K562 (cell line): Measurements from ENCODE around the gene GYG1. TPM values are rescaled to one million over a fixed set of nuclear protein-coding genes. Genes with fewer than 3 reads are reported as not detected.

Experiments
- ATAC-seq: fragments of 200-7000 bp; cut with Tn5 transposase; 3 replicates; pipeline ENCODE4 v1.9.1; 2020; ENCODE audit warnings: moderate library complexity
- BruUV-seq: library from RNA; stranded (reverse); fragments of 400-500 nt; replicated peaks from 2 replicates; lab custom pipeline; 2021; lab: Mats Ljungman, UMichigan
- CTCF ChIA-PET: fragments of 300-600 bp; formaldehyde crosslinking; extraction: SDS; loops from one replicate; lab custom pipeline; 2021; ENCODE audit warnings: low intra/inter-chr PET ratio; lab: Yijun Ruan, JAX
- POLR2A ChIA-PET: fragments of 300-600, 350-650 bp; sonication (Branson Sonifier 250); formaldehyde crosslinking; extraction: SDS; loops from one replicate; lab custom pipeline; 2021; ENCODE audit warnings: antibody characterized with exemption, inconsistent platforms; lab: Yijun Ruan, JAX
- DNase-seq, 4 experiments: peaks; one replicate each; pipeline versions ENCODE4 v3.0.0 to v3.0.0-alpha.2; 2011 to 2018; ENCODE audit warnings: low spot score in 3 of 4, mixed read lengths in 3 of 4; ENCODE audit errors: extremely low read depth in 1 of 4
- FAIRE-seq: peaks from 2 replicates; lab custom pipeline; 2011; peaks lifted over from hg19 to GRCh38; lab: Jason Lieb, UNC
- H2AFZ ChIP-seq: 2 replicates; pipeline ENCODE4 v1.6.0; 2011; ENCODE audit warnings: low read depth, low read length, control low read depth, inconsistent platforms
- H3K27ac ChIP-seq: fragments of 200-600 bp; 3 replicates; pipeline ENCODE4 v1.8.0; 2011; ENCODE audit warnings: low read depth, mild to moderate bottlenecking, control low read depth, inconsistent platforms, low read length, moderate library complexity, mixed read lengths; ENCODE audit errors: extremely low read depth
- H3K27me3 ChIP-seq, 2 experiments: fragments of 300-600 bp in 1 of 2; 2 replicates in 1 of 2; 3 replicates in 1 of 2; pipeline versions ENCODE4 v1.6.0 to v1.8.0; 2011; ENCODE audit warnings: inconsistent platforms in 2 of 2, low read length in 2 of 2, mild to moderate bottlenecking in 1 of 2, mixed read lengths in 1 of 2, moderate library complexity in 1 of 2; ENCODE audit not compliant: control insufficient read depth in 2 of 2, insufficient read depth in 2 of 2
- H3K36me3 ChIP-seq: fragments of 300-600 bp; 3 replicates; pipeline ENCODE4 v1.8.0; 2011; ENCODE audit warnings: mild to moderate bottlenecking, low read length, inconsistent platforms; ENCODE audit not compliant: control insufficient read depth, insufficient read depth
- H3K4me1 ChIP-seq, 2 experiments: fragments of 200-600 bp in 1 of 2; replicated peaks in 1 of 2; 2 replicates in 1 of 2; 3 replicates in 1 of 2; pipeline versions ENCODE4 v1.5.1 to v1.8.0; 2011; ENCODE audit warnings: inconsistent platforms in 2 of 2, low read length in 2 of 2, mild to moderate bottlenecking in 1 of 2, mixed read lengths in 1 of 2, moderate library complexity in 1 of 2; ENCODE audit not compliant: control insufficient read depth in 2 of 2, insufficient read depth in 2 of 2
- H3K4me2 ChIP-seq: 2 replicates; pipeline ENCODE4 v1.6.1; 2011; ENCODE audit warnings: low read length, control low read depth, inconsistent platforms, mixed read lengths; ENCODE audit not compliant: insufficient read depth
- H3K4me3 ChIP-seq: fragments of 200-600 bp; sonication (generic), shearing (Covaris generic); 2 replicates; pipeline ENCODE4 v1.5.1; 2016; ENCODE audit warnings: control low read depth, inconsistent platforms
- H3K79me2 ChIP-seq: fragments of 200-600 bp; 3 replicates; pipeline ENCODE4 v1.8.0; 2011; ENCODE audit warnings: low read length, inconsistent platforms; ENCODE audit not compliant: control insufficient read depth, insufficient read depth
- H3K9ac ChIP-seq, 2 experiments: 2 replicates each; pipeline versions ENCODE4 v1.6.0 to v1.6.1; 2011; ENCODE audit warnings: low read depth in 2 of 2, low read length in 2 of 2, control low read depth in 1 of 2, inconsistent platforms in 1 of 2, mild to moderate bottlenecking in 1 of 2, mixed read lengths in 1 of 2; ENCODE audit not compliant: insufficient read depth in 1 of 2
- H3K9me1 ChIP-seq: one replicate; pipeline ENCODE4 v1.6.0; 2011; ENCODE audit warnings: inconsistent platforms, mild to moderate bottlenecking, low read length, moderate library complexity; ENCODE audit not compliant: control insufficient read depth, insufficient read depth
- H3K9me3 ChIP-seq: replicated peaks from 2 replicates; pipeline ENCODE4 v1.5.1; 2011; ENCODE audit warnings: low read depth, low read length, inconsistent platforms; ENCODE audit not compliant: control insufficient read depth, insufficient read depth
- H4K20me1 ChIP-seq: replicated peaks from 2 replicates; pipeline ENCODE4 v1.6.1; 2011; ENCODE audit warnings: low read length, inconsistent platforms, mixed read lengths; ENCODE audit not compliant: control insufficient read depth, insufficient read depth
- CHD1 ChIP-seq: fragments of 200-600 bp; sonication (generic); IDR thresholded peaks from one replicate; pipeline ENCODE4 v1.6.1; 2012; ENCODE audit warnings: mild to moderate bottlenecking, moderate library complexity, low read length, inconsistent platforms
- ETS2 ChIP-seq: IDR thresholded peaks from 2 replicates; pipeline ENCODE4 v1.6.1; 2016; ENCODE audit warnings: borderline replicate concordance, missing genetic modification characterization, mild to moderate bottlenecking, moderate library complexity, missing compliant biosample characterization; ENCODE audit not compliant: poor library complexity, severe bottlenecking
- MAFK ChIP-seq: IDR thresholded peaks from 2 replicates; pipeline ENCODE4 v1.6.1; 2011; ENCODE audit warnings: low read length, improper control_type of control experiment
- NCOA2 ChIP-seq, 2 experiments: fragments of 450-650 bp; IDR thresholded peaks; 2 replicates each; pipeline ENCODE4 v1.6.1; 2018; ENCODE audit warnings: mild to moderate bottlenecking in 2 of 2, moderate library complexity in 1 of 2; ENCODE audit not compliant: partially characterized antibody in 2 of 2
- RFX5 ChIP-seq: IDR thresholded peaks from 2 replicates; pipeline ENCODE4 v1.6.1; 2011; ENCODE audit warnings: low read depth, mild to moderate bottlenecking, improper control_type of control experiment, low read length
- TAF1 ChIP-seq: IDR thresholded peaks from 2 replicates; pipeline ENCODE4 v1.6.1; 2011; ENCODE audit warnings: mild to moderate bottlenecking, low read length, moderate library complexity; ENCODE audit not compliant: insufficient read depth, control insufficient read depth, severe bottlenecking; ENCODE audit errors: extremely low read depth
- TBP ChIP-seq: optimal IDR thresholded peaks from 2 replicates; pipeline ENCODE3; 2011; ENCODE audit warnings: low read depth, low read length, improper control_type of control experiment
- ZNF354B ChIP-seq: fragments of 250-450 bp; sonication (Bioruptor Pico); IDR thresholded peaks from 2 replicates; pipeline ENCODE4 v1.4.0; 2020
- ZNF77 ChIP-seq: fragments of 250-450 bp; sonication (Bioruptor Pico); IDR thresholded peaks from 2 replicates; pipeline ENCODE4 v1.5.0; 2020
- ZNF79 ChIP-seq: fragments of 250-450 bp; sonication (Bioruptor Pico); IDR thresholded peaks from 2 replicates; pipeline ENCODE4 v1.4.0; 2020; ENCODE audit warnings: low read depth, mild to moderate bottlenecking, moderate library complexity
- WGBS: fragments of 100-300 bp; shearing (Covaris generic); methylation state at CpG from one replicate; pipeline ENCODE4 v1.1.6; 2016; ENCODE audit warnings: low coverage, mixed read lengths; ENCODE audit not compliant: insufficient coverage; ENCODE audit errors: missing lambda C conversion rate; 5-methylcytosine and 5-hydroxymethylcytosine counted together
- in situ Hi-C: fragments of 300-500 bp; cut with MboI; formaldehyde crosslinking; loops from 4 replicates; pipeline ENCODE4 v1.15.0; 2018; ENCODE audit warnings: inconsistent platforms, mixed read lengths
- intact Hi-C: fragments of 100-400 bp; cut with micrococcal nuclease; formaldehyde crosslinking; loops from 2 replicates; pipeline ENCODE4 v1.14.2; 2022
- polyA plus RNA-seq, 8 experiments: library from polyadenylated mRNA; depleted of rRNA in 4 of 8; stranded (reverse) in 5 of 8; unstranded in 3 of 8; fragments of >200 nt; fragmentation: Nextera tagmentation in 2 of 8; fragmentation: Illumina TruSeq in 1 of 8; extraction: Ambion mirVana in 2 of 8; extraction: Trizol in 1 of 8; gene quantifications; 2 replicates each; pipeline versions ENCODE4 v1.2.1 to v1.2.3, GENCODE V29; 2011 to 2014; ENCODE audit warnings: inconsistent platforms in 1 of 8, missing spikeins in 1 of 8
- total RNA-seq, 7 experiments: library from RNA; depleted of rRNA in 6 of 7; stranded (reverse); fragments of >200 nt in 6 of 7; fragmentation: Illumina TruSeq in 2 of 7; extraction: Trizol in 2 of 7; gene quantifications; 2 replicates each; pipeline versions ENCODE4 v1.2.1 to v1.2.3, GENCODE V29; 2011 to 2021; ENCODE audit warnings: low replicate concordance in 1 of 7
- TF ChIP-seq, protein P1 (sequence below), 2 experiments: fragments of 450-650 bp; conservative IDR thresholded peaks; 2 replicates each; pipeline ENCODE4 v1.6.1; 2017; ENCODE audit warnings: mild to moderate bottlenecking in 2 of 2, moderate library complexity in 2 of 2
- TF ChIP-seq, protein P2 (sequence below): sonication (generic); formaldehyde crosslinking; IDR thresholded peaks from 2 replicates; pipeline ENCODE4 v1.9.0; 2022; ENCODE audit warnings: mild to moderate bottlenecking, missing genetic modification reagents

The GYG1 gene
- total and polyA plus RNA-seq, 9 of the 15 experiments (the other 6 are each of a cell fraction or from before 2014, with no cell fraction given) = 14.6 to 38.4 (median 24.6) TPM

DNA sequence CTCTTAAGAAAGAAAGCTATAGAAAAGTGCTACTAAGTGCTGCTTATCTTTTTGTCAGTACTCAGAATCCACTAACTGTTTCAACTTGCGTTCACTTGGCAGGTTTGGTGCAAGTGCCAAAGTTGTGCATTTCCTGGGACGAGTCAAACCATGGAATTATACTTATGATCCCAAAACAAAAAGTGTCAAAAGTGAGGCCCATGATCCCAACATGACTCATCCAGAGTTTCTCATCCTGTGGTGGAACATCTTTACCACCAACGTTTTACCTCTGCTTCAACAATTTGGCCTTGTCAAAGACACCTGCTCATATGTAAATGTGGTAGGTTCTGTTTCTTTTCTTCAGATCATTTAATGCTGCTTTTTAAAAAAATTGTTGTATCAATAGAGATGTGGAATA lies 32.6 kb downstream of the GYG1 start:
- H3K9me3 ChIP-seq = no peaks in the 10 kb centered on the region
- no peak overlapping the region for H3K9ac ChIP-seq
- no peak overlapping the region for H2AFZ ChIP-seq
- intact Hi-C loops = no loop called here
- DNase-seq (no peak), ATAC-seq (no peak), FAIRE-seq (no peak)
- H3K4me1 ChIP-seq = no peaks in the 10 kb centered on the region
- H3K4me2 ChIP-seq = no peak overlapping the region
- WGBS = 56% methylated on average over 3 of the region's 3 CpGs
- CTCF ChIA-PET = no interaction called here
- TF ChIP-seq, protein P1, sequence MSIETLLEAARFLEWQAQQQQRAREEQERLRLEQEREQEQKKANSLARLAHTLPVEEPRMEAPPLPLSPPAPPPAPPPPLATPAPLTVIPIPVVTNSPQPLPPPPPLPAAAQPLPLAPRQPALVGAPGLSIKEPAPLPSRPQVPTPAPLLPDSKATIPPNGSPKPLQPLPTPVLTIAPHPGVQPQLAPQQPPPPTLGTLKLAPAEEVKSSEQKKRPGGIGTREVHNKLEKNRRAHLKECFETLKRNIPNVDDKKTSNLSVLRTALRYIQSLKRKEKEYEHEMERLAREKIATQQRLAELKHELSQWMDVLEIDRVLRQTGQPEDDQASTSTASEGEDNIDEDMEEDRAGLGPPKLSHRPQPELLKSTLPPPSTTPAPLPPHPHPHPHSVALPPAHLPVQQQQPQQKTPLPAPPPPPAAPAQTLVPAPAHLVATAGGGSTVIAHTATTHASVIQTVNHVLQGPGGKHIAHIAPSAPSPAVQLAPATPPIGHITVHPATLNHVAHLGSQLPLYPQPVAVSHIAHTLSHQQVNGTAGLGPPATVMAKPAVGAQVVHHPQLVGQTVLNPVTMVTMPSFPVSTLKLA (conservative IDR thresholded peaks at IDR 0.05) = no peak
- TF ChIP-seq ETS2 (tag) (no peak), ZNF354B (CRISPR knock-in tag) (no peak), MAFK (no peak), ZNF79 (CRISPR knock-in tag) (no peak), TAF1 (no peak), TBP (no peak), ZNF77 (CRISPR knock-in tag) (no peak), RFX5 (no peak), CHD1 (no peak), NCOA2 (IDR thresholded peaks at IDR 0.05; ENCODE audit: partially characterized antibody in 2 of 2) (no peak)
- TF ChIP-seq, protein P2, sequence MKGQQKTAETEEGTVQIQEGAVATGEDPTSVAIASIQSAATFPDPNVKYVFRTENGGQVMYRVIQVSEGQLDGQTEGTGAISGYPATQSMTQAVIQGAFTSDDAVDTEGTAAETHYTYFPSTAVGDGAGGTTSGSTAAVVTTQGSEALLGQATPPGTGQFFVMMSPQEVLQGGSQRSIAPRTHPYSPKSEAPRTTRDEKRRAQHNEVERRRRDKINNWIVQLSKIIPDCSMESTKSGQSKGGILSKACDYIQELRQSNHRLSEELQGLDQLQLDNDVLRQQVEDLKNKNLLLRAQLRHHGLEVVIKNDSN (CRISPR knock-in tag) = no peak
- no peak overlapping the region for H3K27ac ChIP-seq
- POLR2A ChIA-PET = no interaction called here
- no peaks in the 10 kb centered on the region for H3K79me2 ChIP-seq
- H3K36me3 ChIP-seq = peaks cover 34% of the 10 kb centered on the region; the same call in 1 of the 3 replicates
- in situ Hi-C loops = no loop called here
- no peaks in the 10 kb centered on the region for H3K9me1 ChIP-seq
- H3K27me3 ChIP-seq = no peaks in the 10 kb centered on the region
- no peak overlapping the region for H3K4me3 ChIP-seq
- no TSS peak for BruUV-seq
- no peaks in the 10 kb centered on the region for H4K20me1 ChIP-seq
